HepG2 (cell line): Measurements from ENCODE around the gene TNFAIP8L1. TPM values are rescaled to one million over a fixed set of nuclear protein-coding genes. Genes with fewer than 3 reads are reported as not detected.

Experiments
- AGO2 ChIP-seq: fragments of 200-400 bp; formaldehyde crosslinking; optimal IDR thresholded peaks from 2 replicates; pipeline ENCODE3; 2017; ENCODE audit warnings: mild to moderate bottlenecking, low read depth, low read length, moderate library complexity
- DNMT1 ChIP-seq: sonication (generic); formaldehyde crosslinking; IDR thresholded peaks from 2 replicates; pipeline ENCODE4 v1.5.1; 2020; ENCODE audit warnings: mild to moderate bottlenecking, missing genetic modification reagents
- EEA1 ChIP-seq: sonication (generic); formaldehyde crosslinking; IDR thresholded peaks from 2 replicates; pipeline ENCODE4 v1.5.1; 2020; ENCODE audit warnings: mild to moderate bottlenecking, missing genetic modification reagents, borderline replicate concordance
- ISX ChIP-seq: sonication (generic); formaldehyde crosslinking; conservative IDR thresholded peaks from 2 replicates; pipeline ENCODE4 v1.5.0; 2020; ENCODE audit warnings: missing genetic modification reagents
- KAT2B ChIP-seq: fragments of 150-350 bp; IDR thresholded peaks from 2 replicates; pipeline ENCODE4 v1.6.1; 2014; ENCODE audit warnings: low read depth, low read length, borderline replicate concordance
- KDM4B ChIP-seq: sonication (generic); formaldehyde crosslinking; IDR thresholded peaks from 2 replicates; pipeline ENCODE4 v1.4.0; 2020; ENCODE audit warnings: missing genetic modification reagents
- MBNL3 ChIP-seq: fragments of 250-450 bp; sonication (Bioruptor Pico); conservative IDR thresholded peaks from 2 replicates; pipeline ENCODE4 v1.8.0; 2022; ENCODE audit warnings: mild to moderate bottlenecking, inconsistent platforms
- MED1 ChIP-seq: sonication (generic); formaldehyde crosslinking; IDR thresholded peaks from 2 replicates; pipeline ENCODE4 v1.4.0; 2020; ENCODE audit warnings: missing genetic modification reagents
- PLSCR1 ChIP-seq: sonication (generic); formaldehyde crosslinking; IDR thresholded peaks from 2 replicates; pipeline ENCODE4 v1.5.0; 2020; ENCODE audit warnings: missing genetic modification reagents, mild to moderate bottlenecking, borderline replicate concordance
- SMAD3 ChIP-seq: sonication (generic); formaldehyde crosslinking; IDR thresholded peaks from 2 replicates; pipeline ENCODE4 v1.4.0; 2020; ENCODE audit warnings: missing genetic modification reagents
- TCF7L2 ChIP-seq: IDR thresholded peaks from 2 replicates; pipeline ENCODE4 v1.6.1; 2011; ENCODE audit warnings: mild to moderate bottlenecking, low read depth, low read length, moderate library complexity
- ZBTB10 ChIP-seq: sonication (generic); formaldehyde crosslinking; IDR thresholded peaks from 2 replicates; pipeline ENCODE4 v1.4.0; 2020; ENCODE audit warnings: missing genetic modification reagents, borderline replicate concordance
- ZBTB21 ChIP-seq: sonication (generic); formaldehyde crosslinking; IDR thresholded peaks from 2 replicates; pipeline ENCODE4 v1.4.0; 2020; ENCODE audit warnings: missing genetic modification reagents
- ZNF18 ChIP-seq: sonication (generic); formaldehyde crosslinking; IDR thresholded peaks from 2 replicates; pipeline ENCODE4 v1.8.0; 2022; ENCODE audit warnings: mild to moderate bottlenecking, missing genetic modification reagents; ENCODE audit not compliant: insufficient replicate concordance
- ZNF276 ChIP-seq: sonication (generic); formaldehyde crosslinking; IDR thresholded peaks from 2 replicates; pipeline ENCODE4 v1.4.0; 2020; ENCODE audit warnings: mild to moderate bottlenecking, low read depth, missing genetic modification reagents
- ZNF687 ChIP-seq: sonication (generic); formaldehyde crosslinking; IDR thresholded peaks from 2 replicates; pipeline ENCODE4 v1.5.1; 2020; ENCODE audit warnings: mild to moderate bottlenecking, missing genetic modification reagents, moderate library complexity
- ZNF776 ChIP-seq: sonication (generic); formaldehyde crosslinking; IDR thresholded peaks from 2 replicates; pipeline ENCODE4 v1.4.0; 2020; ENCODE audit warnings: mild to moderate bottlenecking, missing genetic modification reagents
- ZNF780A ChIP-seq: sonication (generic); formaldehyde crosslinking; IDR thresholded peaks from 2 replicates; pipeline ENCODE4 v1.8.0; 2022; ENCODE audit warnings: mild to moderate bottlenecking, missing genetic modification reagents, moderate library complexity
- polyA plus RNA-seq, 8 experiments: library from polyadenylated mRNA; depleted of rRNA in 3 of 8; stranded (reverse) in 7 of 8; unstranded in 1 of 8; fragments of >200 nt; fragmentation: Illumina TruSeq in 4 of 8; extraction: Trizol in 4 of 8; gene quantifications; 2 replicates each; pipeline versions ENCODE4 v1.2.1 to v1.2.3, GENCODE V29; 2011 to 2016; ENCODE audit warnings: low read depth in 4 of 8, missing spikeins in 1 of 8, mixed read lengths in 1 of 8; ENCODE audit not compliant: insufficient read depth in 1 of 8
- total RNA-seq, 5 experiments: library from RNA; depleted of rRNA; stranded (reverse); fragments of >200 nt; fragmentation: Illumina TruSeq; extraction: Trizol; gene quantifications; 2 replicates each; pipeline ENCODE4 v1.2.3, GENCODE V29; 2016; ENCODE audit warnings: low read depth in 1 of 5

The TNFAIP8L1 gene
- total and polyA plus RNA-seq, 2 of the 13 experiments (the other 11 are each of a cell fraction or from before 2014, with no cell fraction given), result 13.4 to 21.4 TPM

- TF ChIP-seq ZNF687, result peak; percentile 86
- peak; percentile 41 for TF ChIP-seq MED1 (CRISPR knock-in tag)
- no peak for TF ChIP-seq ISX (CRISPR knock-in tag)
- TF ChIP-seq DNMT1 (CRISPR knock-in tag), result peak; percentile 69; the same call in 1 of the 2 replicates
- no peak for TF ChIP-seq KDM4B (CRISPR knock-in tag)
- TF ChIP-seq ZBTB21, result no peak
- no peak for TF ChIP-seq PLSCR1
- peak; percentile 42; the same call in 1 of the 2 replicates for TF ChIP-seq ZNF776
- TF ChIP-seq KAT2B, result no peak
- no peak; the same call in 1 of the 2 replicates for TF ChIP-seq SMAD3 (CRISPR knock-in tag)
- TF ChIP-seq EEA1, result peak; percentile 84; the same call in 1 of the 2 replicates
- no peak for TF ChIP-seq ZNF780A
- no peak for TF ChIP-seq TCF7L2
- peak; percentile 68 for TF ChIP-seq AGO2
- no peak for TF ChIP-seq MBNL3
- peak; percentile 83 for TF ChIP-seq ZNF18 (CRISPR knock-in tag)
- no peak for TF ChIP-seq ZNF276 (CRISPR knock-in tag)
- no peak for TF ChIP-seq ZBTB10 (CRISPR knock-in tag)
Observed at GRCh38 chr19:4669723-4670480, 30.6 kb downstream of the TNFAIP8L1 start, which contains the start of gene MYDGF (continued).
